C4-2B (cell line): Measurements from ENCODE around the gene CERS1.
"Not testable (repeated sequence)": the region's sequence is repeated elsewhere in the genome, so short reads cannot be mapped to it uniquely, and the experiment has no call there.

Experiments used
- H3K27ac ChIP-seq: fragments of 450-650 bp; 2 replicates; pipeline ENCODE4 v1.5.1; 2017
- ZFX ChIP-seq: fragments of 450-650 bp; IDR thresholded peaks from 2 replicates; pipeline ENCODE4 v1.6.1; 2017
- TF ChIP-seq, protein P1 (sequence below): fragments of 450-650 bp; conservative IDR thresholded peaks from 2 replicates; pipeline ENCODE4 v1.5.1; 2017; ENCODE audit warnings: mild to moderate bottlenecking

Gene CERS1

DNA sequence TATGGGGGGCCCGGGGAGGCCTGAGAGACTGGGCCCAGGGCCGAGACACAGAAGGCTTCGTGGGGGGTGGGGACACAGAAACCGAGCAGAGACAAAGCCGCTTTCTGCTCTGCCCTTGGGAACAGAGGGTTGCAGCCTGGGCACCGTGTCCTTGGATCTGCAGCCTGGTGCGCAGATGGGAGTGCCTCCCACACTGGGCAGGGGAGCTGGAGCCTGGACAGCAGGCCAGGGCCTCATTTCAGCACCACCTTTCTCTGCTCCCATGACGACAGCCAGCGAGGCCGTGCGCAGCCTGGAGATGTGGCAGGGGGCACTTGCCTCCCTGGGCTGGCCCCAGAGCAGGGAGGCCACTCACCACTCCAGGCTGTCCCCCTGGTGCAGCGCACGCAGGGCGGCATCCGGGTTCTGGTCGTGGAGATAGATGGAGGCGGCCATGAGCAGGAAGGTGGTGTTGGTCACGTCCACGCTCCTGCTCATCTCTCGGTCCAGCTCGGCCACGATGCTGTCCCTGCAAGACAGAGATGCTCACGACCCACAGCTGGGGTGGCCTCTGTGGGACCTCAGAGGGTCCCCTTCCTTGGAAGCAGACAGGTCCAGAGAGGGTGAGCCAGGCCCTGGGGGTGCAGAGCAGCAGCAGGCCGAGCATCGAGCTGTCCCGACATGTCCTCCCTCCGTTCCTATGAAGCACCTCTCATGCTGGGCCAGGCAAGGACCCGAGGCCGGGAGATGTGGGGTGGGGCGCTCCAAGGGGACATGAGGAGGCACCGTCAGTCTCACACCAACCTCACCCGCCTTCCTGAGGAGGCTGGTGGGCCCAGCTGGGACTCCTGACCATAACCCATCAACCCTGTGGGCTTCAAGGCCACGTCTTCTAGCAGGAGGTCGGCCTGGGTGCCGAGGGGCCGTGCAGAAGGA lies 10.9 kb upstream of the CERS1 start:
- no peak for TF ChIP-seq ZFX
- TF ChIP-seq, protein P1, sequence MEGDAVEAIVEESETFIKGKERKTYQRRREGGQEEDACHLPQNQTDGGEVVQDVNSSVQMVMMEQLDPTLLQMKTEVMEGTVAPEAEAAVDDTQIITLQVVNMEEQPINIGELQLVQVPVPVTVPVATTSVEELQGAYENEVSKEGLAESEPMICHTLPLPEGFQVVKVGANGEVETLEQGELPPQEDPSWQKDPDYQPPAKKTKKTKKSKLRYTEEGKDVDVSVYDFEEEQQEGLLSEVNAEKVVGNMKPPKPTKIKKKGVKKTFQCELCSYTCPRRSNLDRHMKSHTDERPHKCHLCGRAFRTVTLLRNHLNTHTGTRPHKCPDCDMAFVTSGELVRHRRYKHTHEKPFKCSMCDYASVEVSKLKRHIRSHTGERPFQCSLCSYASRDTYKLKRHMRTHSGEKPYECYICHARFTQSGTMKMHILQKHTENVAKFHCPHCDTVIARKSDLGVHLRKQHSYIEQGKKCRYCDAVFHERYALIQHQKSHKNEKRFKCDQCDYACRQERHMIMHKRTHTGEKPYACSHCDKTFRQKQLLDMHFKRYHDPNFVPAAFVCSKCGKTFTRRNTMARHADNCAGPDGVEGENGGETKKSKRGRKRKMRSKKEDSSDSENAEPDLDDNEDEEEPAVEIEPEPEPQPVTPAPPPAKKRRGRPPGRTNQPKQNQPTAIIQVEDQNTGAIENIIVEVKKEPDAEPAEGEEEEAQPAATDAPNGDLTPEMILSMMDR: no peak
- no peak overlapping the region for H3K27ac ChIP-seq

DNA sequence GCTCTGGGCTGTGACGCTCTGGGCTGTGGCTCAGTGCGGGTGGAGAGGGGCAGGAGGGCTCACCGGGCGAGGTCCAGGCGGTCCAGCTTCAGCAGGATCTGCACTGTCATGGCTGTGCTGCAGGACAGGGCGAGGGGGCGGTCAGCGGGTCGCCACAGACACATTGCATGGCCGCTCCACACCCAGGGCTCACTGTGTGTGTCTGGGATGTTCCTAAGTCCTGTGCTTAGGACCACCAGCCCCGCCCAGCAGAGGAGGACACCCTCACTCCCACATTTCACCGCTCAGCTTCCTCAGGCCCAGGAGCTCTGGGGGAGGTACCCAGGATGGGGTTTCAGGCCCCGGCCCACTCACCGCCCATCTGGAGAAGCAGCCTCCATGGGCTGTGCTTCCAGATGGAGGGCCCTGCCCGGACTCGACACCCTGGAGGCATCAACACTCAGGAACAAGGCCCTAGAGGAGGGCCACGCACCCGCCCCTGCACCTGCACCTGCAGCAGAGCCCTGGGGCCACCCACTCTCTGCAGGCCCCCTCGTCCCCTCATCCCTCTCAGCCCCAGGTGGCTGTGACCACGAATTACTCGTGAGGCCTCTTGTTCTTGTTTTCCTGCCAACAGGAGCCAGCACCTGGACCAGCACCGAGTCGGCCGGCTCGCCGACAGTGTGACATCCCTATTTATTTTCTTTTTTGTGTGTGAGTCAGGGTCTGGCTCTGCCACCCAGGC lies 9.7 kb upstream of the CERS1 start:
- no peak for TF ChIP-seq ZFX
- TF ChIP-seq, protein P1: no peak
- H3K27ac ChIP-seq: no peak overlapping the region

DNA sequence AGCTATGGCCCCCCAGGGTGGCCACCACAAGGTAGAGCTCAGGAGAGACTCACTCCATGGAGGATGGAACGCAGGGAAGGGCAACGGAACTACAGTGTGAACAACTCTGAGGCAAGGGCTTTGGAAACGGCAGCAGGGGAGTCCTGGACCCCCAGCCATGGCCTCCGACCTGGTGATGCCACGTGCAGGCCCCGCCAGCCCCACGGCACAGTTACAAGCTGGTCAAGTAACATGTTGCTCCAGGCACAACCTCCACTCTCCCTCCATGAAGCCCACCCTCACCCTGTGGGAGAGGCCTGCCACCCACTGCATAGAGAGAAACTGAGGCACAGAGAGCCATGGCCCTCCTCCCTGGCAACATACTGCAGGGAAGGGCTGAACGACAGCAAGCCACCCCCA lies 9.1 kb upstream of the CERS1 start:
- H3K27ac ChIP-seq: no peak overlapping the region
- no peak for TF ChIP-seq ZFX
- TF ChIP-seq, protein P1: no peak

DNA sequence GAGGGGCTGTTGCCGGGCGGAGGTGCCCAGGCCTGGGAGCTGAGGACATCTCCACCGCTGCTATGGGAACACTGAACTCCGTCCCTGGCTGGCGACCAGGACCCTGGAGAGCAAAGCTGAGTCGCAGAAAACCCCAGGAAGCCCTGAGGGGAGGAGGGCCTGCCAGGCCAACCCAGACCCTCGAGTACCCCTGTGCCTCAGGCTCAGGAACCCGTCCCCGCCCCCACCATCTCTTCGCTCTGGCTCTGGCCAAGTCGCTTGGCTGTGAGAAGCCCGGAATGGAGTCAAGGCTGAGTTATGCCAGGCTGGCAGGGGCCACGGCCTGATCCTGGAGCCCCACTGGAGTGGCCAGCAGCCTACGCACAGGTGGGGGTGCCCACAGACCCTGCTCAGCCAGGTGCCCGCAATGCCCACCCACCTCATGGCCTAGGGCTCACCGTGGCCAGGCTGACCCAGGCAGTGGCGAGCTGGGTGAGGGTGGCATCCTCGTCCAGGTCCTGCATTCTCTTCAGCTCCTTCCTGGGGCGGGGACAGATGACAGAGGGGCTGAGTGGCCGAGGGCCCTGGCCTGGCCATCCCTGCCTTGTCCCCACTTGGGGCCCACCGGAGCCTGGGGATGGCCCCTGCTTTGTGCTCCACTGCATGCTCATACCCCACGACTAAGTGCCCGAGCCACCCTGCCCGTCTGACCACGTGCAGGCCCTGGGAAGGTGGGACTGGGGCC lies 8.5 kb upstream of the CERS1 start:
- TF ChIP-seq, protein P1: no peak
- no peak for TF ChIP-seq ZFX
- no peak overlapping the region for H3K27ac ChIP-seq

GRCh38 chr19:18903156-18904037 lies 7.4 kb upstream of the CERS1 start:
- TF ChIP-seq, protein P1: no peak
- no peak overlapping the region for H3K27ac ChIP-seq

GRCh38 chr19:18902519-18902918 lies 6.6 kb upstream of the CERS1 start:
- not testable (repeated sequence) for H3K27ac ChIP-seq

- no peak for TF ChIP-seq ZFX
- TF ChIP-seq, protein P1: no peak
- no peak overlapping the region for H3K27ac ChIP-seq
These were observed 5.5 kb upstream of the CERS1 start for GRCh38 chr19:18901491-18901890.
